GM19239 (cell line): ENCODE results near the gene KRT31.
"Not testable (repeated sequence)": the region's sequence is repeated elsewhere in the genome, so short reads cannot be mapped to it uniquely, and the experiment has no call there.

Experiments used
- DNase-seq: peaks from one replicate; pipeline ENCODE4 v3.0.0; 2011; ENCODE audit warnings: low spot score; ENCODE audit not compliant: insufficient read length
- FAIRE-seq: peaks from 2 replicates; lab custom pipeline; 2011; peaks lifted over from hg19 to GRCh38; lab: Jason Lieb, UNC

The KRT31 gene

DNA sequence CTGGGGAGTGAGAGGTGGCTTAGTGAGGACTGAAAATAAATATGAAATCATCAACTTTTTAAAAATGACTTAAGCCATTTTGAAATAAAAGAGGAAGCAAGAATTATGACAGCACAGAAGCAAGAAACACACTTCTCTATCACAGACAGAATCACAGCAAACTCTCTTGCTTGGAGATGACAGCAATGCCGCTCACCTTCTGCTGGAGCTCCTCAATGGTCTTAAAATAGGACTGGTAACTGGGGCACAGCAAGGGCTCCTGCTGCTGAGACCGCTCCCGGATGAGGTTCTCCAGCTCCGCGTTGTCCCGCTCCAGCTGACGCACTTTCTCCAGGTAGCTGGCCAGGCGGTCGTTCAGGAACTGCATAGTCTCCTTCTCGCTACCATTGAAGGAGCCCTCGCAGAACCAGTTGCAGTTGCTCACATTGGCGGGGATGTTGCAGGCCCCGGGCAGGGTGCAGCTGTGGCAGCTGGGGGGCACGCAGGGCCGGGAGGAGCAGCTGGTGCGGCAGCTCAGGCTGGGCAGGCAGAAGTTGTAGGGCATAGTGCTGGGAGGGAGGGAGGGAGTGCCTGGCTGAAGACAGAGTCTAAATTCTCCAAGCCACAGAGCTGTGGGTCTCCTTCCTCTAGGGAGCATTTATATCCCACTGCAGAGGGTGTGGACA is at the start of gene KRT31:
Gene KRT31, minus strand, starts transcription at position 613 of the 665 bp plus-strand sequence. Its CDS starts 69 bp downstream, at position 544.
- DNase-seq = no peak
- FAIRE-seq = no peak

DNA sequence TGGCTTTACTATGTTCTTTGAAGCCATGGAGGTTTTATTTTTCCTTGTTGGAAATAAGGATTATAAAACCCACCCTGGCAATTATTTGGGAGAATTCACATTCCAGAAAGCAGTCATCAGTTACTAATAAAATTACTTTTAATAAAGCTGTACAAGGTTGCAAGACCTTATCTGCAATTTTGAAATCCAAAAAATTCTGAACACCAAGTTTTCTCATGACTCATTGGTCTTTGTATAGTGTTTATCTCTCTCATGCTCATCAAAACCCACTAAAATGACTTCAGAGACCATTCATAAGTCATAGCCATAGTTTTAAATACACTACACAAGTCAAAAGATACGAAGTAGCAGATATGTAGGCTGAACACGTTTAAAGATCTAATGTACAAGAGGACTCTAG is 49.4 kb upstream of the KRT31 start:
- DNase-seq (no peak), FAIRE-seq (no peak)

DNA sequence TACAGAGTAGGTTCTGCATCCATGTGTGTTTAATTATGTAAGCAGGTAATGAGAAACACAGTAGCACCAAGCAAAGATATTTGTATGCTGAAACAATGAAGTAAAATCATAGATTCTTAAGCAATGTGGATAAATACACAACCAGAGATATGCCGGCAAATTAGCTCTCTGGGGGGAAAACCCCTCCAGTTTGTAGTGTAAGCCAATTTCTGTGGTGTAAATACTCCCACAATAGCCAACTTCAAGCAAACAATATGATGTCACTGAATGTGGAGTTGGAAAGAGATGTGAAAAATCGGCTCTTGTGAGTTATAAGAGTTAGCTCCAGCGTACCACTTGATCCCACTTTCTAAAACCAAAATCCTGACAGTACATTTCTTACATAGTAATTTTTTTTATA is 47.2 kb upstream of the KRT31 start:
- FAIRE-seq = no peak
- DNase-seq = no peak

DNA sequence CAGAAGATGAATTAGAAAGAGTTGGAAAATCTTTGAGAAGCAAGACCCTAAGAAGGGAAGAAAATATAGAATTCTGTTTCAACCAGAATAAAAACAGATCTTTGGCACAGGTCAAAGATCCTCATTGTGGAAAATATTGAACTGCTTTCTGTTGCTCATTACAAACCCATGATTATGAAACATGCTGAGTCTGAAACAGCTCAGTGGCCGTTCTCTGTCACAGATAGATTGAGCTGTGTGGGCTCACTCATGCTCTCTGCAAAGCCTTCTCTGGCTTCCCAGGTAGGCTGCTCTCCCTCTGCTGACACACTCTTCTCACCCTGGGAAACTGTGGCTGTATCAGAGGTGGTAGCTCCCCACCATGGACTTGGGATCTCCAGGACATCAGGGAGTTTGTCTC is 46.8 kb upstream of the KRT31 start:
- FAIRE-seq (no peak), DNase-seq (no peak)

DNA sequence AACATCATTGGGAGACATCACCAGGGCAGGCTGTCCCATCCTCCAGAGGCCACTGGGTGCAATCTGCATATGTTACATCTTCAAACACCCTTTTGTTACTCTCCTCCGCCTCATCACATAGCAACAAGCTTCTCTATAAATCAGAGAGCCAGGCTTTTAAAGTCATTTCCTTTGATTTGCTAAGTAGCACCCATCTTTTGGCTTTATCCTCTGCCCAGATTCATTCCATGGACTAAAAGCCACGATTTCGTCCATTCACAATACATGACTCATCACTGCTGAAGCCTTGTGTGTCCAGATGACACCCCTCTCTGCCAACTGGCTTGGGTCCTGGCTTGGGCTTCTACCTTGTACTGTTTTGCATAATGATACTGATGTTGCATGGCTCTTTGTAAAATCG is 45.3 kb upstream of the KRT31 start:
- FAIRE-seq (no peak), DNase-seq (no peak)

DNA sequence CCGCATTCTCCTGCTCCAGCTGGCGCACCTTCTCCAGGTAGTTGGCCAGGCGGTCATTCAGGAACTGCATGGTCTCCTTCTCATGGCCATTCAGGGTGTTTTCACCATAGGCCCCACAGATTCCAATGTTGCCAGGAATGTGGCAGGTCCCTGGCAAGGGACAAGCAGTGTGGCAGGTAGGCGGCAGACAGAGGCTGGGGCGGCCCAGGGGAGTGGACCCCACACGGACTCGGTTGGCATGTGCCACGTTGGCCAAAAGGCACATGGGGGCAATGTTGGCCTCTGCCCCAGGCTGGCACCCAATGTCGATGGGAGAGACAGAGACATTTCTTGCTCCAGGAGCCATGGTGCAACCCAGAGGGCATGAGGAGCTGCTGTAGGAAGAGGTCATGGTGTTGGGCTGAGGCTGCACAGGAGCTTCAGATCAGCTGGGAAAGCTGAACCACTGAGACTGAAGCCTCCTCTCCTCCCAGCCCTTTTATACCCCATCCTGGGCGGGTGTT is 43.2 kb upstream of the KRT31 start, which contains the start of gene KRT38:
Gene KRT38, minus strand, starts transcription at position 453 of the 503 bp plus-strand sequence. Its CDS starts 62 bp downstream, at position 391.
- no peak for DNase-seq
- no peak for FAIRE-seq

DNA sequence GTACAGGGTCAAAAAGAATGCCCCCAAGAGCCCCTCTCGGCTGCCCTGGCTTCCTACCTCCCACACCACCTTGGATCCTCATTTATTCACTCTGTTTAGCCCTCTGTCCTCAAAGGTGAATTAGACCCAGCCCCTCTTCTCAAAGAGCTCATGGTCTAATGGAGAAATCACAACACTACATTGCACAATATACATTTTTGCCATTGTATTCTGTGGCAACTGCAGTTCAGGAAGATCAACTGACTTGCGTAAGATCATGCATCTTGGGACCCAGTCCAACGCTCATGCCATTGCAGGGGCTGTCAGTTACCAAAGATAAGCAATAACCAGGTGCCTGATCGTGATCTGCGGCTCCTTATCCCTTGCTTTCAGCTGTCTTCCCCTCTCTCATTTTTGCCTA is 42.0 kb upstream of the KRT31 start:
- DNase-seq (no peak), FAIRE-seq (no peak)

DNA sequence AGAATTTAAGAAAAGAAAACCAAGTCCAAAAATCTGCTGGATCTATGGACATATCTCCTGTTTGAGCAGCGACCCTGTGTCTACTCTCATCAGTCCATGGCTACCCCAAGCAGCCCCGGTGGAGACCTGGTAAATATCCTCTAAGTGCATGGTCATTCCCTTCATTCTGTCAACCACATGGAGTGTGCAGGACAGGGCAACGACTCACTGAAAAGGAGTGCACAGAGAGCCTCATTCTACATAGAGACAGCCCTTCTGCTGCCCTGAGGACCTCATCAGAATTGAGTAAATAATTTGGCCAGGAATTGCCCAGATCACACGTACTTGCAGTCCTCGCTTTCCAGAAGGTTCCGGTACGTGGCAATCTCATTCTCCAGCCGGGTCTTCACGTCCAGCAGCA is 40.4 kb upstream of the KRT31 start:
- FAIRE-seq (no peak), DNase-seq (no peak)

DNA sequence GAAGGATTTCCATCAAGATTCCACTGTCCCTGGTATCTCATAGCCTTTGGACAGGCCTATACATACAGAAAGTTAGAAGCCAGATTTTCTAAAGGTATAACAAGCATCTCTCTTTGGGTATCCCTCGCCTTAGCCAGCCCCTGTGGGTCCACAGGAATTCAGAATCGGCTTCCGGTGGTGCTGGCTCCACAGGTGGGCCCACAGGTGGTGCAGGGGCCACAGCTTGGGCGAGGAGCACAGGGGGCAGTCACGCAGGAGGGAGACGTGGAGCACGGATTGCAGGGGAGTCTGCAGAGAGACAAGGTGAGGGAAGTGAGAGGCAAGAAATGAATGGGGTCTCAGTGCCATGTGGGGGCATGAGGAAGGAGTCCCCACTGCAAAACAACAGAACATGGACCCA is 39.8 kb upstream of the KRT31 start:
- DNase-seq (no peak), FAIRE-seq (no peak)

DNA sequence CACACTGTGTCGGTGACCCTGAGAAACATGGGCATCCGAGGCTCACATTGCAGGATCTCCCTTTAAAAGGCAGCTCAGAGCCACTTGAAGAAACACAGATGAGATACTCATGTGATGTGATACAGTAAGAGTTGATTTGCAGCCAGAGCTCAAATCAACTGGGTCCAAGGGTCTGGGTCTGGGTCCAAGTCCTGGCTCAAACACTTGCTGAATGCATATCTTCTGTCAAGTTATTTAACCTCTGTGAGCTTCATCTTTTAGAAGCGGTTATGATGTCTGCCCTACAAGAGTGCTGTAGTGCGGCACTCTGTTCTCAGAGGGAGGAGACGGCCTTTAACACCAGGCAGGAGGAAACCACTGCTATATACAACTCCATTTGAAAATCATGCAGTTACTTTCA is 37.0 kb upstream of the KRT31 start:
- FAIRE-seq (no peak), DNase-seq (no peak)

DNA sequence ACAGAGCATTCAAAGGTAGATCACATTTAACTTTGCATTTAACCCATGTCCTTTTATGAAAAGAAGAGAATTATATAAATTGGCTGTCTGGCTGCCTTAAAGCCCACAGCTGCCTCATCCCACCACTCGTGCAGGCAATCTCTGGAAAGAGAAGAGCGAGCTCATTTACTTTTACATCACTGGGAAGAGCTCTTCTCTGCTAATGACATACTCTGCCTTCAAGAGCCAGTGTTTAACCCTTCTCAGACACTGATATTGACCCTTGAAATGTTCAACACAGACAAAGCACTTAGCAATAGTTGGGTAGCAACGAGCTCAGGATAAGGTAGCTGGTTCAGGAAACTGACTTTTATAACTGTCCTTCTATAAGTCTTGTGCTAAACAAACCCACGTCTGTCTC is 36.6 kb upstream of the KRT31 start:
- no peak for FAIRE-seq
- no peak for DNase-seq

DNA sequence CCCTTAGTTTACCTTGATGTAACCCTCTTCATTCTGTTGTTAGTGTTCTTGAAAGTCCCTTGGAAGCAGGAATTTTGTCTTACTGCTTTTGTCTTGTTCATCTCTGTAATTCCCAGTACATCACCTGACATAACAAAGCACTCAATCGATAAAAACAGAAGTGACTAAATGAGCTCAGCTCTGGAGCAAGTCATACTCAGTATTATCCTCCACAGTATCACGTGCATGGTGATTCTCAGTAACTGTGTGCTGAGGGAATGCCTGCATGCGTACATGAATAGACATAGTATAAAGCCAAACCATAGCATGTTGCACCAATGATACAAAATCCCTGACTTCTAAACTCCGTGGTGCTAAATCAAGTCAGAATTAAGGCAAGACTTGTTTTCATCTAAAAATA is 36.2 kb upstream of the KRT31 start:
- no peak for DNase-seq
- FAIRE-seq = no peak

DNA sequence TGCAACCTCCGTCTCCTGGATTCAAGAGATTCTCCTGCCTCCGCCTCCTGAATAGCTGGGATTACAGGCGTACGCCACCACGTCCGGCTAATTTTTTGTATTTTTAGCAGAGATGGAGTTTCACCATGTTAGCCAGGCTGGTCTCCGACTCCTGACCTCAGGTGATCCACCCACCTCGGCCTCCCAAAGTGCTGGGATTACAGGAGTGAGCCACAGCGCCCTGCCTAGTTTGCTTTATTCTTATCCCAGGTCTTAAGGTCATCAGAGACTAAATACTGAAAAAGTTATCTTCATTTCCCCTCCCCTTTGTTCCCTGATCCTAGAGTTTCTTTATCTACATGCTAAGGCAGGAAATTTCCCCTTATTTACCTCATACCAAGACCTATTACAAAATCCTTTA is 33.0 kb upstream of the KRT31 start:
- not testable (repeated sequence) for FAIRE-seq, DNase-seq

DNA sequence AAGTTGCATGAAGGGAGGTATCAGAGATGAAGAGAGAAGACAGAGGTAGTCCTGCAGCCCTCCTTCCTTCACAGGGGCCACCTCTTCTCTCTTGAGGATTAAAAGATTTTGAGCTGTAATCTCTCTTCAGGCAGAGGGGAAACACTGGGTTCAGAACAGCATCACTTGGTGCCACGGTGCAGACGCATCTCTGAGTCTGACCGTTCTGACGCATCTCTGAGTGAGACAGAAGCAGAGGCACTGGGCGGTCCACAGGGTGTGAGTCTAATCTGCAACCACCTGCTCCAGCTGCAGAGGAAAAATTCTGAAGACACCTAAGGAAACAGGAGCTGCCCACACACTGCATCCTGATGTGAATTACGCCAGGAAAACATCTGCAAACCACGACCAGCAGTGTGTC is 32.3 kb upstream of the KRT31 start:
- DNase-seq = no peak
- FAIRE-seq = no peak

DNA sequence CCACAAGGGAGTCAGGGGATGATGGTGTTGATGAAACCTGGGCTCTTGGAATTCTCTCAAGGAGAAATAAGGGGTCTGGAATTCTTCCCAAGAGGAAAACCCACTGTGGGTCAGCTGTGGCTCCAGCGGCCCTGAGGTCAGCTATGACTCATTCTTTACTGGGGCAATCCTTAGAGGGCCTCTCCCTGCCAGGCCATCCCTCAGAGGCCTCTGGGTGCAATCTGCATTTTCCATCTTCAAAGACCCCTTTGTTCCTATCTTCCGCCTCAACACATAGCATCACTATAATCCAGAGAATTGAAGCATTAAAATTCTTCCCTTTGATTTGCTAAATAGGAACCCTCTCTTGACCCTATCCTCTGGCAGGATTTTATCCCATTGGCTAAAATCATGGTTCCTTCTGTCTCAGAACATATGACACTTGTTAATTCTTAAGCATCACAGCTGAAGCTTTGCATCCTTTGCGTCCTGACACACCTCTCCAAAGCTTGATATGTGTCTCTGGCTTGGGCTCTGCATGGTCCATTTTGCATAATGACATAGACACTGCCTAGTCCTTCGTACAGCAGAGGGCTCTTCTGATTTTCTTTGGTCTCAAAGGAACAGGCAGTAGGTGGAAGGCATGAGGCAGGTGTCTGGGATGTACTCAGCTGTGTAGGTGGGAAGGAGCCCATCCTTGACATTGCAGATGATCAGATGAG is 31.3 kb upstream of the KRT31 start:
- FAIRE-seq = no peak
- no peak for DNase-seq

DNA sequence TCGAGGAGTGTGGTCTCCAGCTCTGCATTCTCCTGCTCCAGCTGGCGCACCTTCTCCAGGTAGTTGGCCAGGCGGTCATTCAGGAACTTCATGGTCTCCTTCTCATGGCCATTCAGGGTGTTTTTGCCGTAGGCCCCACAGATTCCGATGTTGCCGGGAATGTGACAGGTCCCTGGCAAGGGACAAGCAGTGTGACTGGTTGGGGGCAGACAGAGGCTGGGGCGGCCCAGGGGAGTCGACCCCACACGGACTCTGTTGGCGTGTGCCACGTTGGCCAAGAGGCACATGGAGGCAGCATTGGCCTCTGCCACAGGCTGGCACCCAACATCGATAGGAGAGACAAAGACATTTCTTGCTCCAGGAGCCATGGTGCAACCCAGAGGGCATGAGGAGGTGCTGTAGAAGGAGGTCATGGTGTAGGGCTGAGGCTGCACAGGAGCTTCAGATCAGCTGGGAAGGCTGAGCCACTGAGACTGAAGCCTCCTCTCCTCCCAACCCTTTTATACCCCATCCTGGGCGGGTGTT is 26.8 kb upstream of the KRT31 start, which contains the start of gene KRT37:
Gene KRT37, minus strand, starts transcription at position 475 of the 525 bp plus-strand sequence. Its CDS starts 62 bp downstream, at position 413.
- DNase-seq (no peak), FAIRE-seq (no peak)

DNA sequence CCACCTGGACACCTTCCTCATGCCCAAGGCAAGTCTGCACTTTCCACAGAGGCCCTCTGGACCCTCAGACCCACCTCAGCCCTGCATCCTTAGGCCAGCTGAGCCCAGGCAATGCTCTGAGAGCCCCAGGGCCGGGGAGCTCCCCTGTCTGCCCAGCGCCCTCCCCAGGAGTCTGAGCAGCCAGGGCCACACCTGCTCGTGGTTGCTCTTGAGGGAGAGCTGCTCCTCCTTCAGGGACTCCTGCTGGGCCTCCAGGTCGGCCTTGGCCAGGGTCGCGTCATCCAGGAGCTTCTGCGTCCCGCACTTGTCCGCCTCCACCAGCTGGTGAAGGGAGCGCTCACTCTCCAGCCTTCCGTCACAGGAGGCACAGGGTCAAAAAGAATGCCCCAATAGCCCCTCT is 25.2 kb upstream of the KRT31 start:
- FAIRE-seq, DNase-seq: not testable (repeated sequence)

DNA sequence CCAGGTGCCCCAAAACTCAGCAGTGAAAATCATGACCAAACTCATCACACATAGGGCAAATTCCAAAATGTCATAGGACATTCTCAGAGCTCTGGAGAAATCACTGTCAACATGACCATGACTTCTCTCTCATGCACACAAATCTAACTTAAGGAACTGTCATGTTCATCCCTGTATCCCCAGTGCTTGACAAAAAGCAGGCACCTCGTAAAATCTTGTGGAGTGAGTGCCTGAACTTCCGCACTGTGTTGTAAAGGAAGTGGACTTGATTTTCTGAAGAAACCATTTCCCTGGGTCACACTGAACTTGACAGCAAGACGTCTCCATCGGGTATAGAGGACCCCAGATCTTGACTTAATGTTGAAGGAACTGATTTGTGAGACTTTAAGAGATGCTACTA is 24.2 kb upstream of the KRT31 start:
- DNase-seq (no peak), FAIRE-seq (no peak)

DNA sequence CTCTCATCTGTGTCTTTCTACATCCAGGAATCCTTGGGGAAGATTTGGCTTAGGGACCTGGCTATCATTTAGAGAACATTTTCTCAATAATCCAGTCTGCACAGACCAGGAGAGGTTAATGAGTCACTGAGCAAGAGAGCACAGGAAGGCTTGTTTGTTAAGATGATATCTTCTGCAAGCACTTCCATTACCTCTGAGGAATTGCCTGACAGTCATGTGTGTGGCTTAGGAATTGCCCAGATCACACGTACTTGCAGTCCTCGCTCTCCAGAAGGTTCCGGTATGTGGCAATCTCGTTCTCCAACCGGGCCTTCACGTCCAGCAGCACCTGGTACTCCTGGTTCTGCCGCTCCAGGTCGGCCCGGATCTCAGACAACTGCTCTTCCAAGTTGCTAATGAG is 23.7 kb upstream of the KRT31 start:
- FAIRE-seq (no peak), DNase-seq (no peak)

DNA sequence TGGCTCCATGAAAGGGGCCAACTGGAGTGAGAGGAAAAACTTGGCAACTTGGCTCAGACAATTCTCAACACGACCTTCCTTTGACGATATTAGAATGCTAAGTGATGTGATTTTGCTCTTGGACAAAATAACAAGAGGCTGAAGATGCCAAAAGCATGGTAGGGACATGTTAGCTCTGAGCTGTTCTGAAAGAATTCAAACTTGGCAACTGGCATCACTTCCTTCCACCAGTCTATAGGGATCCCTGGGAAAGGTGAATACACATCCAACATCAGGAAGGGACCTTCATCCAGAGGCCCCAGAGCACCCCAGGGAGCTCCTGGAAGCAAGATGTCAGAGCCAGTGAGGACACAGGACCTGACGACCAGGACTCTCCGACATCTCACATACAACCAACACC is 22.7 kb upstream of the KRT31 start:
- DNase-seq (no peak), FAIRE-seq (no peak)

DNA sequence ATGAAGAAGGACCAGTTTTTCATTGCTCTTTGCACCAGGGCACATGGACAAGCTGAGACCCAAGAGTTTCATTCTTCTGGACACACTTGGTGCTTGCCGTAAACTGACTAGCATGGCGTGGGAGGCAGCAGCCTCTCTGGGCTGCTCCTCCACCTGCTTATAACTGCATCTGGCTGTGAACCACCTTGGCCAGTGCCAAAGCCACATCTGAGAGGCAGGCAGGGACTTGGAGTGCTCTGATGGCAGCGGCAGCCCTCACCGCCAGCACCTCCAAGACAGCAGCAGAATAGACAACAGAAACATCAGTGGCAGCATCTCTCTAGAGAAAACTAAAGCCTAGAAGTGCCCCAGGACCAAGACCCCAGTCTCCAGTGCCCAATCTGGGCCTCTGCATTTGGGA is 22.3 kb upstream of the KRT31 start:
- no peak for DNase-seq
- FAIRE-seq = no peak
